GM08714 (cell line): ENCODE data around the gene LRRC46.
A peak's percentile ranks its signal among the peaks of the same experiment; 100 is the strongest.

Source experiments
- H3K4me3 ChIP-seq: fragments of 200-500 bp; sonication (Bioruptor generic); 2 replicates; pipeline ENCODE4 v1.5.1; 2014; ENCODE audit warnings: mild to moderate bottlenecking, low read length, inconsistent platforms
- ZNF274 ChIP-seq: IDR thresholded peaks from 2 replicates; pipeline ENCODE4 v1.6.1; 2012; ENCODE audit warnings: mild to moderate bottlenecking, low read depth, low read length

Gene LRRC46

GRCh38 chr17:47836601-47837000 is 5.1 kb downstream of the LRRC46 start:
- no peak for TF ChIP-seq ZNF274
- no peak overlapping the region for H3K4me3 ChIP-seq

GRCh38 chr17:47837401-47838039 is 6.0 kb downstream of the LRRC46 start:
- H3K4me3 ChIP-seq: no peak overlapping the region
- no peak for TF ChIP-seq ZNF274

- TF ChIP-seq ZNF274: no peak
These were observed 7.2 kb downstream of the LRRC46 start for GRCh38 chr17:47838636-47839035.

GRCh38 chr17:47839071-47839470 is 7.6 kb downstream of the LRRC46 start:
- H3K4me3 ChIP-seq: no peak overlapping the region
- TF ChIP-seq ZNF274: no peak

More at GRCh38 chr17:47838636-47839035, 7.2 kb downstream of the LRRC46 start:
- H3K4me3 ChIP-seq: no peak overlapping the region

- peak overlapping the region; percentile 70 for H3K4me3 ChIP-seq
- TF ChIP-seq ZNF274: no peak
These were observed 8.7 kb downstream of the LRRC46 start for GRCh38 chr17:47840001-47840741.

- no peak for TF ChIP-seq ZNF274
- peak within 1 kb of the TSS; percentile 70 for H3K4me3 ChIP-seq
These were observed 9.4 kb downstream of the LRRC46 start, which contains the start of gene SCRN2 for GRCh38 chr17:47840742-47841487. SCRN2 (minus strand) TSS chr17:47841273; CDS start chr17:47840843, 430 bp downstream.

GRCh38 chr17:47841488-47842291 is 10.2 kb downstream of the LRRC46 start:
- TF ChIP-seq ZNF274: no peak
- H3K4me3 ChIP-seq: no peak overlapping the region; the same call in 1 of the 2 replicates

- no peak overlapping the region for H3K4me3 ChIP-seq
- no peak for TF ChIP-seq ZNF274
These were observed 11.9 kb downstream of the LRRC46 start for GRCh38 chr17:47843391-47843730.

- TF ChIP-seq ZNF274: no peak
- no peak overlapping the region for H3K4me3 ChIP-seq
These were observed 12.8 kb downstream of the LRRC46 start for GRCh38 chr17:47844227-47844626.

GRCh38 chr17:47844814-47845715 is 13.6 kb downstream of the LRRC46 start:
- H3K4me3 ChIP-seq: no peak overlapping the region
- TF ChIP-seq ZNF274: no peak

- no peak for TF ChIP-seq ZNF274
- no peak overlapping the region for H3K4me3 ChIP-seq
These were observed 14.2 kb downstream of the LRRC46 start for GRCh38 chr17:47845716-47846075.

GRCh38 chr17:47846716-47847340 is 15.4 kb downstream of the LRRC46 start:
- no peak for TF ChIP-seq ZNF274
- no peak overlapping the region for H3K4me3 ChIP-seq
